PFSK-1 (cell line): Measurements from ENCODE around the gene XDH.

Experiments
- FOXP2 ChIP-seq: optimal IDR thresholded peaks from 2 replicates; pipeline ENCODE3; 2011; ENCODE audit warnings: borderline replicate concordance, control low read depth, inconsistent platforms; ENCODE audit not compliant: insufficient read depth; ENCODE audit errors: extremely low read length, extremely low read depth
- POLR2AphosphoS5 ChIP-seq: IDR thresholded peaks from 2 replicates; pipeline ENCODE4 v1.6.1; 2012; ENCODE audit warnings: low read depth, mild to moderate bottlenecking, control low read depth, low read length, moderate library complexity
- REST ChIP-seq, 2 experiments: IDR thresholded peaks; 2 replicates each; pipeline versions ENCODE4 v1.6.1 to v1.8.0; 2011 to 2012; ENCODE audit warnings: low read depth in 2 of 2, low read length in 2 of 2, control low read depth in 1 of 2, inconsistent platforms in 1 of 2, mild to moderate bottlenecking in 1 of 2, moderate library complexity in 1 of 2; ENCODE audit not compliant: insufficient read depth in 1 of 2
- SIN3A ChIP-seq: IDR thresholded peaks from 2 replicates; pipeline ENCODE4 v1.6.1; 2012; ENCODE audit warnings: mild to moderate bottlenecking, low read length, moderate library complexity, borderline replicate concordance; ENCODE audit not compliant: insufficient read depth
- TAF1 ChIP-seq: IDR thresholded peaks from 2 replicates; pipeline ENCODE4 v1.6.1; 2012; ENCODE audit warnings: low read length, control low read depth, borderline replicate concordance; ENCODE audit not compliant: insufficient read depth

Gene XDH

GRCh38 chr2:31401580-31401979 is 13.0 kb downstream of the XDH start:
- TF ChIP-seq POLR2AphosphoS5 (no peak), TAF1 (no peak), REST (IDR thresholded peaks at IDR 0.05; ENCODE audit: insufficient read depth in 1 of 2, low read depth in 2 of 2, low read length in 2 of 2) (no peak), SIN3A (no peak), FOXP2 (no peak)

- TF ChIP-seq REST (IDR thresholded peaks at IDR 0.05; ENCODE audit: insufficient read depth in 1 of 2, low read depth in 2 of 2, low read length in 2 of 2) (no peak), POLR2AphosphoS5 (no peak), TAF1 (no peak), SIN3A (no peak), FOXP2 (no peak)
Measured at GRCh38 chr2:31398881-31399280, 15.7 kb downstream of the XDH start.

- TF ChIP-seq SIN3A (no peak), REST (IDR thresholded peaks at IDR 0.05; ENCODE audit: insufficient read depth in 1 of 2, low read depth in 2 of 2, low read length in 2 of 2) (no peak), POLR2AphosphoS5 (no peak), TAF1 (no peak), FOXP2 (no peak)
Measured at GRCh38 chr2:31397094-31397493, 17.4 kb downstream of the XDH start.

GRCh38 chr2:31390324-31390723 is 24.2 kb downstream of the XDH start:
- TF ChIP-seq REST (IDR thresholded peaks at IDR 0.05; ENCODE audit: insufficient read depth in 1 of 2, low read depth in 2 of 2, low read length in 2 of 2) (no peak), SIN3A (no peak), FOXP2 (no peak), POLR2AphosphoS5 (no peak), TAF1 (no peak)

GRCh38 chr2:31388736-31389135 is 25.8 kb downstream of the XDH start:
- TF ChIP-seq SIN3A (no peak), POLR2AphosphoS5 (no peak), TAF1 (no peak), REST (IDR thresholded peaks at IDR 0.05; ENCODE audit: insufficient read depth in 1 of 2, low read depth in 2 of 2, low read length in 2 of 2) (no peak), FOXP2 (no peak)
